HepG2 (cell line): ENCODE measurements around the gene ERCC6. TPM values are rescaled to one million over a fixed set of nuclear protein-coding genes. Genes with fewer than 3 reads are reported as not detected.

Source experiments
- ATAC-seq: fragments of 200-7000 bp; cut with Tn5 transposase; 3 replicates; pipeline ENCODE4 v1.9.1; 2020; ENCODE audit warnings: mild to moderate bottlenecking, moderate library complexity
- BruUV-seq: library from RNA; stranded (reverse); fragments of 400-500 nt; replicated peaks from 2 replicates; lab custom pipeline; 2021; lab: Mats Ljungman, UMichigan
- CTCF ChIA-PET: fragments of 300-600 bp; formaldehyde crosslinking; extraction: SDS; loops from one replicate; lab custom pipeline; 2021; ENCODE audit warnings: low total read pairs, inconsistent platforms, low intra/inter-chr PET ratio; lab: Yijun Ruan, JAX
- POLR2A ChIA-PET: fragments of 350-600 bp; sonication (Branson Sonifier 250); formaldehyde crosslinking; loops from one replicate; lab custom pipeline; 2020; ENCODE audit warnings: antibody characterized with exemption, inconsistent platforms; lab: Yijun Ruan, JAX
- DNase-seq: peaks from one replicate; pipeline ENCODE4 v3.0.0-alpha.2; 2015; ENCODE audit warnings: low spot score
- FAIRE-seq: peaks from 3 replicates; lab custom pipeline; 2011; peaks lifted over from hg19 to GRCh38; lab: Jason Lieb, UNC
- H2AFZ ChIP-seq: one replicate; pipeline ENCODE4 v1.6.1; 2011; ENCODE audit warnings: low read length, inconsistent platforms
- H3K27ac ChIP-seq: fragments of 300-600 bp; 3 replicates; pipeline ENCODE4 v1.8.0; 2011; ENCODE audit warnings: mixed run types, mild to moderate bottlenecking, mixed read lengths, low read length, inconsistent platforms; ENCODE audit not compliant: insufficient read depth; ENCODE audit errors: extremely low read length
- H3K27me3 ChIP-seq, 2 experiments: fragments of 200-600 bp in 1 of 2; 2 replicates in 1 of 2; 3 replicates in 1 of 2; pipeline versions ENCODE4 v1.6.0 to v1.8.0; 2011; ENCODE audit warnings: low read length in 2 of 2, mild to moderate bottlenecking in 2 of 2, moderate library complexity in 2 of 2, inconsistent platforms in 1 of 2; ENCODE audit not compliant: insufficient read depth in 2 of 2, control insufficient read depth in 1 of 2
- H3K36me3 ChIP-seq, 2 experiments: fragments of 200-600 bp in 1 of 2; replicated peaks in 1 of 2; 2 replicates in 1 of 2; 3 replicates in 1 of 2; pipeline versions ENCODE4 v1.5.1 to v1.8.0; 2011; ENCODE audit warnings: low read length in 2 of 2, inconsistent platforms in 1 of 2; ENCODE audit not compliant: insufficient read depth in 2 of 2, control insufficient read depth in 1 of 2
- H3K4me1 ChIP-seq: 2 replicates; pipeline ENCODE4 v1.5.1; 2012; ENCODE audit warnings: low read length, inconsistent platforms; ENCODE audit not compliant: insufficient read depth
- H3K4me2 ChIP-seq: 2 replicates; pipeline ENCODE4 v1.6.0; 2011; ENCODE audit warnings: low read depth, low read length, inconsistent platforms
- H3K4me3 ChIP-seq, 3 experiments: fragments of 200-600 bp in 1 of 3; sonication (generic), shearing (Covaris generic) in 1 of 3; replicated peaks in 1 of 3; 2 replicates each; pipeline ENCODE4 v1.5.1; 2011 to 2016; ENCODE audit warnings: low read length in 3 of 3, inconsistent platforms in 2 of 3, low read depth in 2 of 3, mild to moderate bottlenecking in 2 of 3, control low read depth in 1 of 3, mixed read lengths in 1 of 3; ENCODE audit not compliant: insufficient read depth in 1 of 3
- H3K79me2 ChIP-seq: one replicate; pipeline ENCODE4 v1.6.1; 2011; ENCODE audit warnings: low read length, inconsistent platforms; ENCODE audit not compliant: insufficient read depth
- H3K9ac ChIP-seq: 2 replicates; pipeline ENCODE4 v1.6.0; 2011; ENCODE audit warnings: mild to moderate bottlenecking, low read depth, low read length, inconsistent platforms; ENCODE audit not compliant: insufficient read depth
- H3K9me3 ChIP-seq: 2 replicates; pipeline ENCODE4 v1.5.1; 2012; ENCODE audit warnings: mild to moderate bottlenecking, low read length
- H4K20me1 ChIP-seq: 2 replicates; pipeline ENCODE4 v1.6.0; 2011; ENCODE audit warnings: inconsistent platforms, mild to moderate bottlenecking, low read length, moderate library complexity; ENCODE audit not compliant: insufficient read depth
- ATM ChIP-seq: fragments of 450-650 bp; IDR thresholded peaks from 2 replicates; pipeline ENCODE4 v1.7.1; 2017; ENCODE audit warnings: mild to moderate bottlenecking, borderline replicate concordance
- DMAP1 ChIP-seq: IDR thresholded peaks from 2 replicates; pipeline ENCODE4 v1.6.1; 2016
- KDM5A ChIP-seq: fragments of 200-600 bp; sonication (generic); IDR thresholded peaks from 2 replicates; pipeline ENCODE4 v1.7.0; 2018; ENCODE audit warnings: antibody characterized with exemption, mild to moderate bottlenecking, low read length, borderline replicate concordance
- POLR2AphosphoS2 ChIP-seq: IDR thresholded peaks from 2 replicates; pipeline ENCODE4 v1.6.1; 2011; ENCODE audit warnings: low read depth, low read length, improper control_type of control experiment
- REXO4 ChIP-seq: sonication (generic); formaldehyde crosslinking; IDR thresholded peaks from 2 replicates; pipeline ENCODE4 v1.8.0; 2022; ENCODE audit warnings: missing genetic modification reagents, mild to moderate bottlenecking, borderline replicate concordance
- SATB2 ChIP-seq: sonication (generic); formaldehyde crosslinking; IDR thresholded peaks from 2 replicates; pipeline ENCODE4 v1.5.0; 2020; ENCODE audit warnings: missing genetic modification reagents
- YEATS4 ChIP-seq: sonication (generic); formaldehyde crosslinking; IDR thresholded peaks from 2 replicates; pipeline ENCODE4 v1.4.0; 2020; ENCODE audit warnings: missing genetic modification reagents, borderline replicate concordance
- ZBTB8A ChIP-seq: sonication (generic); formaldehyde crosslinking; IDR thresholded peaks from 2 replicates; pipeline ENCODE4 v1.4.0; 2020; ENCODE audit warnings: mild to moderate bottlenecking, low read depth, missing genetic modification reagents, borderline replicate concordance
- ZNF143 ChIP-seq: sonication (generic); formaldehyde crosslinking; IDR thresholded peaks from 2 replicates; pipeline ENCODE4 v1.4.0; 2020; ENCODE audit warnings: missing genetic modification reagents
- ZNF317 ChIP-seq: sonication (generic); formaldehyde crosslinking; IDR thresholded peaks from 2 replicates; pipeline ENCODE4 v1.5.0; 2020; ENCODE audit warnings: mild to moderate bottlenecking, missing genetic modification reagents
- ZNF672 ChIP-seq: sonication (generic); formaldehyde crosslinking; IDR thresholded peaks from 2 replicates; pipeline ENCODE4 v1.8.1; 2022; ENCODE audit warnings: missing genetic modification reagents
- ZNF703 ChIP-seq: sonication (generic); formaldehyde crosslinking; IDR thresholded peaks from 2 replicates; pipeline ENCODE4 v1.5.1; 2020; ENCODE audit warnings: missing genetic modification reagents, mild to moderate bottlenecking, moderate library complexity, borderline replicate concordance
- ZNF83 ChIP-seq: sonication (generic); formaldehyde crosslinking; IDR thresholded peaks from 2 replicates; pipeline ENCODE4 v1.4.0; 2020; ENCODE audit warnings: missing genetic modification reagents, mild to moderate bottlenecking, borderline replicate concordance
- ZNF891 ChIP-seq: sonication (generic); formaldehyde crosslinking; IDR thresholded peaks from 2 replicates; pipeline ENCODE4 v1.5.0; 2020; ENCODE audit warnings: mild to moderate bottlenecking, missing genetic modification reagents
- ZSCAN12 ChIP-seq: sonication (generic); formaldehyde crosslinking; IDR thresholded peaks from 2 replicates; pipeline ENCODE4 v1.9.0; 2021; ENCODE audit warnings: mild to moderate bottlenecking, missing genetic modification reagents
- ZSCAN25 ChIP-seq: sonication (generic); formaldehyde crosslinking; IDR thresholded peaks from 2 replicates; pipeline ENCODE4 v1.8.0; 2022; ENCODE audit warnings: mild to moderate bottlenecking, missing genetic modification reagents
- WGBS: methylation state at CpG from one replicate; pipeline ENCODE4 v1.1.6; 2017; ENCODE audit warnings: low lambda C conversion rate; 5-methylcytosine and 5-hydroxymethylcytosine counted together
- in situ Hi-C: cut with HindIII; loops from 2 replicates; pipeline ENCODE4 v1.10.0; 2017; ENCODE audit warnings: low pct_unique_long_range_greater_than_20kb; ENCODE audit not compliant: extremely low pct_ligation_motif_present
- intact Hi-C: fragments of 100-400 bp; cut with micrococcal nuclease; formaldehyde crosslinking; loops from one replicate; pipeline ENCODE4 v1.10.0; 2022; ENCODE audit not compliant: unreplicated experiment
- polyA plus RNA-seq, 8 experiments: library from polyadenylated mRNA; depleted of rRNA in 3 of 8; stranded (reverse) in 7 of 8; unstranded in 1 of 8; fragments of >200 nt; fragmentation: Illumina TruSeq in 4 of 8; extraction: Trizol in 4 of 8; gene quantifications; 2 replicates each; pipeline versions ENCODE4 v1.2.1 to v1.2.3, GENCODE V29; 2011 to 2016; ENCODE audit warnings: low read depth in 4 of 8, missing spikeins in 1 of 8, mixed read lengths in 1 of 8; ENCODE audit not compliant: insufficient read depth in 1 of 8
- total RNA-seq, 5 experiments: library from RNA; depleted of rRNA; stranded (reverse); fragments of >200 nt; fragmentation: Illumina TruSeq; extraction: Trizol; gene quantifications; 2 replicates each; pipeline ENCODE4 v1.2.3, GENCODE V29; 2016; ENCODE audit warnings: low read depth in 1 of 5
- TF ChIP-seq, protein P1 (sequence below): sonication (generic); formaldehyde crosslinking; conservative IDR thresholded peaks from 2 replicates; pipeline ENCODE4 v1.4.0; 2020; ENCODE audit warnings: missing genetic modification reagents
- TF ChIP-seq, protein P2 (sequence below): sonication (generic); formaldehyde crosslinking; IDR thresholded peaks from 2 replicates; pipeline ENCODE4 v1.4.0; 2020; ENCODE audit warnings: mild to moderate bottlenecking, missing genetic modification reagents
- TF ChIP-seq, protein P3 (sequence below): IDR thresholded peaks from 2 replicates; pipeline ENCODE4 v1.6.1; 2016
- TF ChIP-seq, protein P4 (sequence below): sonication (generic); formaldehyde crosslinking; IDR thresholded peaks from 2 replicates; pipeline ENCODE4 v1.5.0; 2020; ENCODE audit warnings: missing genetic modification reagents

Gene ERCC6
- total and polyA plus RNA-seq, 2 of the 13 experiments (the other 11 are each of a cell fraction or from before 2014, with no cell fraction given), result 5.1 to 9.8 TPM

DNA sequence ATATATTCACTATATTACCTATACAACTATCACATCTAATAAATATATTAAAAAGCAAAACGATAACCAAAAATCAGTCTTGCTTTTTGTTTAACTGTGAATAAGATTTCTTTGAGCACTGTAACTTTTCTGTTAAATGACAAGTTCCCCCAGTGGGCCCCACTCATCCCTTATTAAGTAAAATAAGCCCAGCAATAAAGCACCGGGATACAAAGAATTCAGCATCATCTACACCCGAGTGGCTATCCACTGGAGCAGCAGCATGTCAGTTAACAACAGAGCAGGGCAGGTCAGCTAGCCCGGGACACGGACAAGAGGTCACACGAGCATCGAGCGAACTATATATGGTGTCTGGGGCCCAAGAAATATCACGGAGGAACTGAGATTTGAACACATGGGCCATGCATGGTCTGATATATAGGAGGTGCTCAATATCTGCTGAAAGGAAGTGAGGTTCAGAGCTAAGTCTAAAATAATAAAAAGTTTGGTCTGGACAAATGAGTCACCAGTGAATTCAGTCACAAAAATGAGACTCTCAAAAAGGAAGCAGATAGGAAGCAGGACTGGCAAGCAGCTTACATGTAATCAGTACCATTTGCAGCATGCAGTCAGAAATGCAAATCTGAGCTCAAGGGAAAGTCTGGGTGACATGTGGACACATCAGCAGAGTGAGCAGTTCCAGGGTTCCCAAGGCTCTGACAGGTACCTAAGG, 4.1 kb downstream of the ERCC6 start:
- Histone ChIP-seq H3K4me1 (peaks cover 17% of the 10 kb centered on the region), H3K9me3 (no peaks in the 10 kb centered on the region), H3K4me3 (no peak overlapping the region), H3K4me2 (no peak overlapping the region), H3K9ac (no peak overlapping the region), H2AFZ (no peak overlapping the region), H3K27me3 (no peaks in the 10 kb centered on the region; a peak in 1 of 5 replicates), H4K20me1 (no peaks in the 10 kb centered on the region), H3K79me2 (peaks cover 2% of the 10 kb centered on the region), H3K36me3 (peaks cover 9 to 32% of the 10 kb centered on the region in 2 experiments; a peak in 4 of 5 replicates), H3K27ac (no peak overlapping the region)
- ChIA-PET CTCF (no interaction called here), POLR2A (no interaction called here)
- WGBS, result 91% methylated on average over 9 of the region's 9 CpGs
- DNase-seq, result no peak
- no peak for FAIRE-seq
- in situ Hi-C loops (no loop called here), intact Hi-C loops (no loop called here)
- no peak for ATAC-seq
- BruUV-seq, result no TSS peak
- TF ChIP-seq SATB2 (CRISPR knock-in tag), result no peak
- TF ChIP-seq, protein P1, sequence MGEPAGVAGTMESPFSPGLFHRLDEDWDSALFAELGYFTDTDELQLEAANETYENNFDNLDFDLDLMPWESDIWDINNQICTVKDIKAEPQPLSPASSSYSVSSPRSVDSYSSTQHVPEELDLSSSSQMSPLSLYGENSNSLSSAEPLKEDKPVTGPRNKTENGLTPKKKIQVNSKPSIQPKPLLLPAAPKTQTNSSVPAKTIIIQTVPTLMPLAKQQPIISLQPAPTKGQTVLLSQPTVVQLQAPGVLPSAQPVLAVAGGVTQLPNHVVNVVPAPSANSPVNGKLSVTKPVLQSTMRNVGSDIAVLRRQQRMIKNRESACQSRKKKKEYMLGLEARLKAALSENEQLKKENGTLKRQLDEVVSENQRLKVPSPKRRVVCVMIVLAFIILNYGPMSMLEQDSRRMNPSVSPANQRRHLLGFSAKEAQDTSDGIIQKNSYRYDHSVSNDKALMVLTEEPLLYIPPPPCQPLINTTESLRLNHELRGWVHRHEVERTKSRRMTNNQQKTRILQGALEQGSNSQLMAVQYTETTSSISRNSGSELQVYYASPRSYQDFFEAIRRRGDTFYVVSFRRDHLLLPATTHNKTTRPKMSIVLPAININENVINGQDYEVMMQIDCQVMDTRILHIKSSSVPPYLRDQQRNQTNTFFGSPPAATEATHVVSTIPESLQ, result no peak
- no peak for TF ChIP-seq KDM5A
- no peak for TF ChIP-seq ZBTB8A (CRISPR knock-in tag)
- TF ChIP-seq, protein P2, sequence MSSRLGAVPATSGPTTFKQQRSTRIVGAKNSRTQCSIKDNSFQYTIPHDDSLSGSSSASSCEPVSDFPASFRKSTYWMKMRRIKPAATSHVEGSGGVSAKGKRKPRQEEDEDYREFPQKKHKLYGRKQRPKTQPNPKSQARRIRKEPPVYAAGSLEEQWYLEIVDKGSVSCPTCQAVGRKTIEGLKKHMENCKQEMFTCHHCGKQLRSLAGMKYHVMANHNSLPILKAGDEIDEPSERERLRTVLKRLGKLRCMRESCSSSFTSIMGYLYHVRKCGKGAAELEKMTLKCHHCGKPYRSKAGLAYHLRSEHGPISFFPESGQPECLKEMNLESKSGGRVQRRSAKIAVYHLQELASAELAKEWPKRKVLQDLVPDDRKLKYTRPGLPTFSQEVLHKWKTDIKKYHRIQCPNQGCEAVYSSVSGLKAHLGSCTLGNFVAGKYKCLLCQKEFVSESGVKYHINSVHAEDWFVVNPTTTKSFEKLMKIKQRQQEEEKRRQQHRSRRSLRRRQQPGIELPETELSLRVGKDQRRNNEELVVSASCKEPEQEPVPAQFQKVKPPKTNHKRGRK (CRISPR knock-in tag), result no peak
- TF ChIP-seq POLR2AphosphoS2, result no peak
- no peak for TF ChIP-seq ZSCAN25
- TF ChIP-seq ZSCAN12 (CRISPR knock-in tag), result no peak
- TF ChIP-seq ZNF672 (CRISPR knock-in tag), result no peak
- TF ChIP-seq, protein P3, sequence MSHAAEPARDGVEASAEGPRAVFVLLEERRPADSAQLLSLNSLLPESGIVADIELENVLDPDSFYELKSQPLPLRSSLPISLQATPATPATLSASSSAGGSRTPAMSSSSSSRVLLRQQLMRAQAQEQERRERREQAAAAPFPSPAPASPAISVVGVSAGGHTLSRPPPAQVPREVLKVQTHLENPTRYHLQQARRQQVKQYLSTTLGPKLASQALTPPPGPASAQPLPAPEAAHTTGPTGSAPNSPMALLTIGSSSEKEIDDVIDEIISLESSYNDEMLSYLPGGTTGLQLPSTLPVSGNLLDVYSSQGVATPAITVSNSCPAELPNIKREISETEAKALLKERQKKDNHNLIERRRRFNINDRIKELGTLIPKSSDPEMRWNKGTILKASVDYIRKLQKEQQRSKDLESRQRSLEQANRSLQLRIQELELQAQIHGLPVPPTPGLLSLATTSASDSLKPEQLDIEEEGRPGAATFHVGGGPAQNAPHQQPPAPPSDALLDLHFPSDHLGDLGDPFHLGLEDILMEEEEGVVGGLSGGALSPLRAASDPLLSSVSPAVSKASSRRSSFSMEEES (CRISPR knock-in tag), result no peak
- no peak for TF ChIP-seq DMAP1 (CRISPR knock-in tag)
- no peak for TF ChIP-seq YEATS4 (CRISPR knock-in tag)
- no peak for TF ChIP-seq REXO4 (CRISPR knock-in tag)
- no peak for TF ChIP-seq ZNF317
- TF ChIP-seq, protein P4, sequence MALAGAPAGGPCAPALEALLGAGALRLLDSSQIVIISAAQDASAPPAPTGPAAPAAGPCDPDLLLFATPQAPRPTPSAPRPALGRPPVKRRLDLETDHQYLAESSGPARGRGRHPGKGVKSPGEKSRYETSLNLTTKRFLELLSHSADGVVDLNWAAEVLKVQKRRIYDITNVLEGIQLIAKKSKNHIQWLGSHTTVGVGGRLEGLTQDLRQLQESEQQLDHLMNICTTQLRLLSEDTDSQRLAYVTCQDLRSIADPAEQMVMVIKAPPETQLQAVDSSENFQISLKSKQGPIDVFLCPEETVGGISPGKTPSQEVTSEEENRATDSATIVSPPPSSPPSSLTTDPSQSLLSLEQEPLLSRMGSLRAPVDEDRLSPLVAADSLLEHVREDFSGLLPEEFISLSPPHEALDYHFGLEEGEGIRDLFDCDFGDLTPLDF, result no peak
- TF ChIP-seq ATM, result no peak
- no peak for TF ChIP-seq ZNF891
- no peak for TF ChIP-seq ZNF83
- TF ChIP-seq ZNF703 (CRISPR knock-in tag), result no peak
- TF ChIP-seq ZNF143 (CRISPR knock-in tag), result no peak
